Heart right ventricle (tissue), 16 donors: ENCODE results near the gene PREX1. TPM values are rescaled to one million over a fixed set of nuclear protein-coding genes. Genes with fewer than 3 reads are reported as not detected.
"Not testable (repeated sequence)": the region's sequence is repeated elsewhere in the genome, so short reads cannot be mapped to it uniquely, and the experiment has no call there.

Experiments used
- ATAC-seq, 8 donors: fragments of 200-7000 bp; cut with Tn5 transposase; one replicate each; pipeline ENCODE4 v1.9.1; 2020; ENCODE audit warnings: mild to moderate bottlenecking in 8 of 8, moderate library complexity in 8 of 8, moderate number of reproducible peaks in 1 of 8
- DNase-seq, 2 donors: peaks; one replicate each; pipeline ENCODE4 v3.0.0-alpha.2; 2020
- H3K27ac ChIP-seq, 10 donors: fragments of 200-600 bp; sonication (generic) in 2 of 10; one replicate each; pipeline versions ENCODE4 v1.5.0 to v1.8.0; 2020 to 2022; ENCODE audit warnings: mild to moderate bottlenecking in 3 of 10
- H3K27me3 ChIP-seq, 7 donors: fragments of 200-600 bp; one replicate each; pipeline ENCODE4 v1.8.0; 2021 to 2022; ENCODE audit warnings: mild to moderate bottlenecking in 2 of 7
- H3K36me3 ChIP-seq, 9 donors: fragments of 200-600 bp; sonication (generic) in 1 of 9; one replicate each; pipeline versions ENCODE4 v1.5.0 to v1.8.0; 2020 to 2022; ENCODE audit warnings: mild to moderate bottlenecking in 2 of 9
- H3K4me1 ChIP-seq, 9 donors: fragments of 200-600 bp; sonication (generic) in 1 of 9; one replicate each; pipeline versions ENCODE4 v1.5.0 to v1.8.0; 2020 to 2022; ENCODE audit warnings: mild to moderate bottlenecking in 4 of 9
- H3K4me3 ChIP-seq, 10 donors: fragments of 200-600 bp; sonication (generic) in 2 of 10; one replicate each; pipeline versions ENCODE4 v1.5.0 to v1.8.0; 2020 to 2022; ENCODE audit warnings: mild to moderate bottlenecking in 7 of 10, moderate library complexity in 2 of 10
- H3K9me3 ChIP-seq, 11 donors: fragments of 200-600 bp in 10 of 11; sonication (generic) in 2 of 11; one replicate each; pipeline versions ENCODE4 v1.5.0 to v1.8.0; 2013 to 2022; ENCODE audit warnings: mild to moderate bottlenecking in 2 of 11, control low read depth in 1 of 11, moderate library complexity in 1 of 11
- CTCF ChIP-seq, 9 donors: fragments of 200-600 bp; sonication (generic) in 2 of 9; IDR thresholded peaks; one replicate each; pipeline versions ENCODE4 v1.5.0 to v1.8.0; 2021 to 2022; ENCODE audit warnings: antibody characterized with exemption in 9 of 9, mild to moderate bottlenecking in 5 of 9, moderate library complexity in 1 of 9
- WGBS, 2 donors: extraction: QIAGEN DNeasy Blood & Tissue Kit; methylation state at CpG; one replicate each; pipeline ENCODE4 v1.1.7; 2013; ENCODE audit warnings: inconsistent platforms in 1 of 2; 5-methylcytosine and 5-hydroxymethylcytosine counted together
- intact Hi-C, 10 donors: fragments of 100-400 bp; cut with DNase I; formaldehyde crosslinking; loops; one replicate each; pipeline versions ENCODE4 v1.11.1 to v1.14.2; 2022
- polyA plus RNA-seq, 2 donors: library from polyadenylated mRNA; stranded (reverse); fragments of 200-250 nt; gene quantifications; one replicate each; pipeline ENCODE4 v1.2.3, GENCODE V29; 2013
- total RNA-seq, 10 donors: library from RNA; stranded (reverse); fragmentation: NEBNext Ultra II Directional in 3 of 10; extraction: Animal tissue kit (Norgen Biotek cat#: 25700) in 3 of 10; gene quantifications; one replicate each; pipeline versions ENCODE4 v1.2.1 to v1.2.4, GENCODE V29; 2021 to 2023
- donor health status: Arrhythmogenic right ventricular cardiomyopathy.
- donor health status: ischemic (EF 13 %, LVEDD 7.1; RV severe dilation, severe dysfunction).
- donor health status: healthy with polysubstance abuse.
- donor health status: DM: no; HTN: yes; CAD: no.
- donor health status: DM: no; HTN: no; CAD: no.
- donor health status: ischemic (EF 25% LVEDD 6.9; RV normal size, moderate dysfunction).
- donor health status: ischemic (EF 25% LVEDD 5.7; RV mildly dilated, moderate dysfunction).
- donor health status: healthy.
- donor health status: DM: yes; HTN: yes; CAD: no.
- donor health status: Ischemic cardiomyopathy.
- donor health status: ischemic (EF 35%, LVEDD 5.7; RV mildly dilated, moderate dysfunction).
- donor health status: nonischemic (EF 11% LVEDD 7.7; RV severe dilation, severe dysfunction).
- donor health status: DM: yes; HTN: yes; CAD: no.
- donor health status: PGD.
- donor health status: ischemic (EF 29% LVEDD 5.4; RV normal size, mild dysfunction).
- donor health status: nonischemic (EF 23%, LVEDD 6.1; RV moderate dilation, normal function).

Gene PREX1
- total and polyA plus RNA-seq, 12 donors: 4.6 to 23.4 (median 8.8) TPM

- Histone ChIP-seq H3K9me3 (no peaks in the 10 kb centered on the region), H3K4me3 (peak overlapping the region; percentile 24 to 84 (median 66)), H3K4me1 (peaks cover 0 to 56% (median 42%) of the 10 kb centered on the region in 9 donors), H3K36me3 (no peaks in the 10 kb centered on the region), H3K27ac (peak overlapping the region in 9 of 10 donors; percentile 44 to 92 (median 80)), H3K27me3 (no peaks in the 10 kb centered on the region)
- DNase-seq (no peak), ATAC-seq (no peak)
- TF ChIP-seq CTCF (IDR thresholded peaks at IDR 0.05): no peak
- 76 to 84% methylated on average over 11 of the region's 11 CpGs for WGBS, 2 donors
- intact Hi-C loops: loop anchor here in 6 of 10 donors (1.0 to 10.0 kb wide), 10 partner anchors 17 to 174 kb away; no protein-coding TSS in a partner anchor
Measured at GRCh38 chr20:48828734-48829460, 1.1 kb upstream of the PREX1 start.

DNA sequence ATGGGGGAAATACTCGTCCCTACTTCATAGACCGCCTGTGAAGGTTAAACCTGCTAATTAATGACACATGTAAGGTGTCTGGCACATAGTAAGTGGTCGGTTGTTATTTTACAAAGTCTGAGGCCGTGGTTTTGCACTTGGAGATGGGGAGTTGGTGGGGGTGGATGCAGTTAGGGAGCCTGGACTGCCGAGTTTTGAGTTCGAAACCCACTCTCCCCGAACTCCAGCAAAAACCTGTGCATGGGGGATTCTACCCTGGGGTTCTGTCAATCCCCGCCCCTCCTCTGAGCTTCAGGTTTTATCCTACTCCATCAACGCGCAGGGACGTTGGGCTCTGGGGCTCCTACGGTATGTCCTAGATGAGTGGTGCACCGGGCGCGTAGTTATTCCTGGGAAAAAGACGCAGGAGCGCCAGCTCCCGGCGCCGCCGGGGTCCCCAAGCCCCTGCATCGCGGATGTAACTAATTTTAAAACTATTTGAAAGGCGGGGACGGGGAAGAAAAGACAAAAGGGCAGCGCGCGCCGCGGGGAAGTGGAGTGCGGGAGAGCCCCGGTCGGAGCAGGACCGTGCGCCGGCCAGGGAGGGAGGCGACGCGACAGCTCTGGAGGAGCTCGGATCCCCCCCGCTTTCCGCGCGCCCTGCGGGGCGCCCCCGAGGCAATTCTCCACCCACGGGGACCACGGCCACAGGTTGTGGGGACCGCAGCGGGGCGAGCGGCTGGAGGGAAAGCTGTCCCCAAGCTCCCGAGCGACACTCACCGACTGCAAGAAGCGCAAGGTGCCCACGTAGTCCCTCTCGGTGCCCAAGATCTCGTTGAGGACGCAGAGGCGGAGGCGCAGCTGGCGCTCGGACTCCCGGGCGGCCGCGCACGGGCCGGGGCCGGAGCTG lies 672 bp downstream of the PREX1 start:
- ATAC-seq: peak in 6 of 8 donors; percentile 14 to 36 (median 34)
- H3K27me3 ChIP-seq: no peaks in the 10 kb centered on the region
- intact Hi-C loops: loop anchor here in 6 of 10 donors (5.0 to 10.0 kb wide), 9 partner anchors 65 to 172 kb away; no protein-coding TSS in a partner anchor

DNA sequence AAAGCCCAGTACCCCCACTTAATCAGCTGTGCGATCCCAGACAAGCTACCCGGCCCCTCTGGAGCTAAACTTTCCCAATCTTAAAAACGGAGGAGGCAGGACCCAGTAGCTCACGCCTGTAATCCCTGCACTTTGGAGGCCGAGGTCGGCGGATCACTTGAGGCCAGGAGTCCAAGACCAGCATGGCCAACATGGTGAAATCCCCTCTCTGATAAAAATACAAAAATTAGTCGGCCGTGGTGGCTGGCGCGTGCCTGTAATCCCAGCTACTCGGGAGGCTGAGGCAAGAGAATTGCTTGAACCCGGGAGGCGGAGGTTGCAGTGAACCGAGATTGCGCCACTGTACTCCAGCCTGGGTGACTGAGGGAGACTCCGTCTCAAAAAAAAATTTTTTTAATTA lies 1.3 kb downstream of the PREX1 start:
- intact Hi-C loops: loop anchor here in 6 of 10 donors (5.0 to 10.0 kb wide), 9 partner anchors 64 to 172 kb away; no protein-coding TSS in a partner anchor
- 56% methylated on average over 17 of the region's 17 CpGs for WGBS, 2 donors
- not testable (repeated sequence) for DNase-seq, ATAC-seq, H3K27me3 ChIP-seq, H3K9me3 ChIP-seq, H3K36me3 ChIP-seq
- Histone ChIP-seq H3K4me1 (peaks cover 0 to 63% (median 26%) of the 10 kb centered on the region in 9 donors), H3K4me3 (peak overlapping the region; percentile 12 to 91 (median 81)), H3K27ac (peak overlapping the region in 9 of 10 donors; percentile 39 to 97 (median 86))

More for the DNA sequence above, 672 bp downstream of the PREX1 start:
- peaks cover 0 to 63% (median 32%) of the 10 kb centered on the region in 9 donors for H3K4me1 ChIP-seq
- peak overlapping the region; percentile 12 to 91 (median 81) for H3K4me3 ChIP-seq
- DNase-seq: peak in 1 of 2 donors; percentile 37
- no peak for TF ChIP-seq CTCF (IDR thresholded peaks at IDR 0.05)
- peaks cover 0 to 2% (median 0%) of the 10 kb centered on the region in 9 donors for H3K36me3 ChIP-seq
- 6% methylated on average over 70 to 72 of the region's 72 CpGs for WGBS, 2 donors
- no peaks in the 10 kb centered on the region for H3K9me3 ChIP-seq
- peak overlapping the region; percentile 32 to 97 (median 86) for H3K27ac ChIP-seq

DNA sequence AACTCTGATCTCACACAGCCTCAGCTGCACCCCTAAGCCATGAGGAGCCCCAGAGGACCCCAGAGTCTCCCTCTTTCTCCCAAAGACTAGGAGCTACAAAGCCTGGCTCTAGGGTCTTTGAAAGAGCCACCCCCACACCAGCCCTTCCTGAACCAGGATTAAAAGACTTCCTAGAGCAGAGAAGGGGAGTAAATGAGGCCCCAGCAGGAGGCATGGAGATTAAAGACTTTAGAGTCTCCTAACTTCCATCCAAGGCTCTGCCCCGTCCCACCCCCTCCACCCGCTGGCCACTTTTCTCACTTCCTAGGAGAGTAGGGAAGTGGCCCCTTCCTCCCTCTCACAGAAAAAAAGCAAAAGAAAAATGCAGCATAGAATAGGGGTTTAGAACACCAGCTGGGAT lies 1.7 kb downstream of the PREX1 start:
- peaks cover 0 to 63% (median 22%) of the 10 kb centered on the region in 9 donors for H3K4me1 ChIP-seq

More for the DNA sequence above, 1.7 kb downstream of the PREX1 start:
- peaks cover 0 to 12% (median 0%) of the 10 kb centered on the region in 9 donors for H3K36me3 ChIP-seq
- WGBS, 2 donors: 54 to 57% methylated on average over 2 of the region's 2 CpGs
- no peaks in the 10 kb centered on the region for H3K27me3 ChIP-seq
- DNase-seq: no peak
- H3K9me3 ChIP-seq: no peaks in the 10 kb centered on the region
- H3K4me3 ChIP-seq: peak overlapping the region; percentile 12 to 91 (median 81)
- peak in 2 of 8 donors; percentile 13 to 24 for ATAC-seq
- no peak for TF ChIP-seq CTCF (IDR thresholded peaks at IDR 0.05)
- intact Hi-C loops: loop anchor here in 6 of 10 donors (5.0 to 10.0 kb wide), 9 partner anchors 64 to 171 kb away; no protein-coding TSS in a partner anchor
- peak overlapping the region in 8 of 10 donors; percentile 39 to 97 (median 87) for H3K27ac ChIP-seq
